Measurements from ENCODE around the gene TUBB6. TPM values are rescaled to one million over a fixed set of nuclear protein-coding genes. Genes with fewer than 3 reads are reported as not detected.

TUBB6 gene
- total and polyA plus RNA-seq, 2 donors (not counting 1 experiment from before 2014, with no cell fraction given) = 269 to 646 TPM

DNA sequence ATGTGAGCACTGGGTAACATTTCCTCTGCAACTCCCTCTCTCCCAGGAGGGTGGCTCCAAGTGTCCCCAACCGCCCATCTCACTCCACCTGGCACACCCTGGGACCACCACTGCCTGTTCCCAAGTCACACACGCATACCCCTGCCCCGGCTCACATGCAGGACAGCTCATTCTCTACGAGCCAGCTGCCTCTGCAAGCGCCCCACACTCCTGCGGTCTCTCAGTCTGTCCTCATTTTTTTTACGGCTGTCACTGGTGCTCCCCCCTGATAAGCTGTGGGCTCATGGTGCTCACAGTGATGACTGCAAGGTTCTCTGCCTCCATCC, 38.2 kb downstream of the TUBB6 start:
- Histone ChIP-seq H3K4me2 (ENCODE audit: extremely low read depth, insufficient read depth, low read length) (no peak overlapping the region), H3K27me3 (ENCODE audit: control insufficient read depth, insufficient read depth, low read length) (no peaks in the 10 kb centered on the region), H3K27ac (ENCODE audit: insufficient read depth, low read length) (no peak overlapping the region), H3K79me2 (ENCODE audit: control insufficient read depth, insufficient read depth, low read length) (no peaks in the 10 kb centered on the region), H3K36me3 (ENCODE audit: control insufficient read depth, insufficient read depth, low read length) (peaks cover 17% of the 10 kb centered on the region), H3K4me1 (ENCODE audit: control insufficient read depth, extremely low read depth, insufficient read depth, low read length) (no peaks in the 10 kb centered on the region), H3K4me3 (replicated peaks in 1 of 4; ENCODE audit: control extremely low read depth in 1 of 4, insufficient read depth in 1 of 4, low read depth in 3 of 4, low read length in 4 of 4) (no peak overlapping the region), H3K9me3 (ENCODE audit: control insufficient read depth, insufficient read depth, low read depth, low read length) (no peaks in the 10 kb centered on the region), H3K9ac (ENCODE audit: insufficient read depth, low read length) (no peak overlapping the region), H4K20me1 (ENCODE audit: control insufficient read depth, extremely low read depth, insufficient read depth, low read length) (no peaks in the 10 kb centered on the region), H2AFZ (ENCODE audit: low read length) (no peak overlapping the region)
- TF ChIP-seq EZH2 (IDR thresholded peaks at IDR 0.05; ENCODE audit: low read length, missing control alignments) = no peak
- TF ChIP-seq CTCF (conservative IDR thresholded peaks at IDR 0.05 in 1 of 2, IDR thresholded peaks at IDR 0.05 in 1 of 2; ENCODE audit: low read depth in 1 of 2, low read length in 2 of 2) = no peak
- no peak for DNase-seq (ENCODE audit: low read depth in 2 of 2)

DNA sequence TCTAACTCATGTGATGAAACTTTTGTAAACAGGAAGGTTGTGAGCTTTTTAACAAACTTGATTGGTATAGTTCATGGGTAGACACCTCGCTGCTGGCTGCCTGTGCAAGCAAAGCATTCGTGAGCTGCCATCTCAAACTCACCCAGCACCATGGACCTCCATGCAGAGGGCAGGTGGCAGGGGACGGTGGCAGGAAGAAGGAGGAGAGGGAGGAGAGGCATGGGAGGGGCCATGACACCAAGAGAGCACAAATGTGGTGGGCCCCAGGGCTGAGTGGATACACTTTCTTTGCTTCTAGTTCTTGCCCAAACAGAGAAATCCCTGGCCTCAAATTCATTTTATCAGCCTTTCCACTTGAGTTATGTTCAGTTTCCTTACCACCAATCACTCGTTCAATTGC, 39.9 kb downstream of the TUBB6 start:
- Histone ChIP-seq H3K9ac (ENCODE audit: insufficient read depth, low read length) (no peak overlapping the region), H3K4me3 (replicated peaks in 1 of 4; ENCODE audit: control extremely low read depth in 1 of 4, insufficient read depth in 1 of 4, low read depth in 3 of 4, low read length in 4 of 4) (no peak overlapping the region), H3K27me3 (ENCODE audit: control insufficient read depth, insufficient read depth, low read length) (no peaks in the 10 kb centered on the region), H3K27ac (ENCODE audit: insufficient read depth, low read length) (no peak overlapping the region), H3K9me3 (ENCODE audit: control insufficient read depth, insufficient read depth, low read depth, low read length) (no peaks in the 10 kb centered on the region), H3K4me2 (ENCODE audit: extremely low read depth, insufficient read depth, low read length) (no peak overlapping the region), H3K4me1 (ENCODE audit: control insufficient read depth, extremely low read depth, insufficient read depth, low read length) (no peaks in the 10 kb centered on the region), H4K20me1 (ENCODE audit: control insufficient read depth, extremely low read depth, insufficient read depth, low read length) (no peaks in the 10 kb centered on the region), H3K79me2 (ENCODE audit: control insufficient read depth, insufficient read depth, low read length) (no peaks in the 10 kb centered on the region), H2AFZ (ENCODE audit: low read length) (no peak overlapping the region), H3K36me3 (ENCODE audit: control insufficient read depth, insufficient read depth, low read length) (peaks cover 20% of the 10 kb centered on the region)
- DNase-seq (ENCODE audit: low read depth in 2 of 2) = no peak
- no peak for TF ChIP-seq CTCF (conservative IDR thresholded peaks at IDR 0.05 in 1 of 2, IDR thresholded peaks at IDR 0.05 in 1 of 2; ENCODE audit: low read depth in 1 of 2, low read length in 2 of 2)

DNA sequence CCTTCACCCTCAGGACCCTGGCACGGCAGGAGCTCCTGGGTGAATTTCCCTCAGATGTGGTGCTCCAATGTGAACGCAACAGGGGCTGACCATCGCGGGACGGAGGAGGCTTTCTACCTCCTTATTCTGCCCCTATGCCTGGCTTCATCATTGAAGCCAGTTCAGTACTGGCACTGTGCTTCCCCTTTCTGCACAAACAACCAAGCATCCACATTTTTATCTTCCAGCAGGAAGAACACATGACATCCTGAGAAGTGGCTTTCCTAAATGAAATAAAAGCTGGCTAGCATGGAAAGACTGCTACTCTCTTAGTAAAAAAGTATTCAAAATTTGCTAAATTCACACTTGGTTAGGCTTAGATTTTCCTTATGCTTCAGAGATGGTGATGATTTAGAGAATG, 44.1 kb downstream of the TUBB6 start:
- Histone ChIP-seq H3K27ac (ENCODE audit: insufficient read depth, low read length) (no peak overlapping the region), H3K9ac (ENCODE audit: insufficient read depth, low read length) (no peak overlapping the region), H3K4me1 (ENCODE audit: control insufficient read depth, extremely low read depth, insufficient read depth, low read length) (no peaks in the 10 kb centered on the region), H2AFZ (ENCODE audit: low read length) (no peak overlapping the region), H3K27me3 (ENCODE audit: control insufficient read depth, insufficient read depth, low read length) (no peaks in the 10 kb centered on the region), H3K36me3 (ENCODE audit: control insufficient read depth, insufficient read depth, low read length) (peaks cover 12% of the 10 kb centered on the region), H3K79me2 (ENCODE audit: control insufficient read depth, insufficient read depth, low read length) (no peaks in the 10 kb centered on the region), H4K20me1 (ENCODE audit: control insufficient read depth, extremely low read depth, insufficient read depth, low read length) (no peaks in the 10 kb centered on the region), H3K9me3 (ENCODE audit: control insufficient read depth, insufficient read depth, low read depth, low read length) (no peaks in the 10 kb centered on the region), H3K4me3 (replicated peaks in 1 of 4; ENCODE audit: control extremely low read depth in 1 of 4, insufficient read depth in 1 of 4, low read depth in 3 of 4, low read length in 4 of 4) (no peak overlapping the region), H3K4me2 (ENCODE audit: extremely low read depth, insufficient read depth, low read length) (no peak overlapping the region)
- TF ChIP-seq EZH2 (IDR thresholded peaks at IDR 0.05; ENCODE audit: low read length, missing control alignments) (no peak), CTCF (conservative IDR thresholded peaks at IDR 0.05 in 1 of 2, IDR thresholded peaks at IDR 0.05 in 1 of 2; ENCODE audit: low read depth in 1 of 2, low read length in 2 of 2) (no peak)
- no peak for DNase-seq (ENCODE audit: low read depth in 2 of 2)

Data from fibroblast of lung (primary cell).